ENCODE results near the gene ANKRD35. TPM values are rescaled to one million over a fixed set of nuclear protein-coding genes. Genes with fewer than 3 reads are reported as not detected.
"Not testable (repeated sequence)": the region's sequence is repeated elsewhere in the genome, so short reads cannot be mapped to it uniquely, and the experiment has no call there.

ANKRD35 gene
- total RNA-seq, 1 donor from 2014 or later: not detected

- ChIA-PET CTCF (interaction anchor here (1.2 to 5.4 kb wide), 2 partner anchors 16 to 48 kb away, joined by 3 to 98 read pairs; partner anchors contain the start of gene PIAS3), POLR2A (no interaction called here)
- H3K4me3 Mint-ChIP-seq: no peak overlapping the region
- DNase-seq (no peak), ATAC-seq (ENCODE audit: low read depth) (no peak)
- TF ChIP-seq, protein P1, sequence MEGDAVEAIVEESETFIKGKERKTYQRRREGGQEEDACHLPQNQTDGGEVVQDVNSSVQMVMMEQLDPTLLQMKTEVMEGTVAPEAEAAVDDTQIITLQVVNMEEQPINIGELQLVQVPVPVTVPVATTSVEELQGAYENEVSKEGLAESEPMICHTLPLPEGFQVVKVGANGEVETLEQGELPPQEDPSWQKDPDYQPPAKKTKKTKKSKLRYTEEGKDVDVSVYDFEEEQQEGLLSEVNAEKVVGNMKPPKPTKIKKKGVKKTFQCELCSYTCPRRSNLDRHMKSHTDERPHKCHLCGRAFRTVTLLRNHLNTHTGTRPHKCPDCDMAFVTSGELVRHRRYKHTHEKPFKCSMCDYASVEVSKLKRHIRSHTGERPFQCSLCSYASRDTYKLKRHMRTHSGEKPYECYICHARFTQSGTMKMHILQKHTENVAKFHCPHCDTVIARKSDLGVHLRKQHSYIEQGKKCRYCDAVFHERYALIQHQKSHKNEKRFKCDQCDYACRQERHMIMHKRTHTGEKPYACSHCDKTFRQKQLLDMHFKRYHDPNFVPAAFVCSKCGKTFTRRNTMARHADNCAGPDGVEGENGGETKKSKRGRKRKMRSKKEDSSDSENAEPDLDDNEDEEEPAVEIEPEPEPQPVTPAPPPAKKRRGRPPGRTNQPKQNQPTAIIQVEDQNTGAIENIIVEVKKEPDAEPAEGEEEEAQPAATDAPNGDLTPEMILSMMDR (IDR thresholded peaks at IDR 0.05): no peak
- no peaks in the 10 kb centered on the region for H3K9me3 Mint-ChIP-seq
- H3K4me1 Mint-ChIP-seq: peaks cover 8% of the 10 kb centered on the region
- peaks cover 46% of the 10 kb centered on the region for H3K36me3 Mint-ChIP-seq (ENCODE audit: low read depth)
- intact Hi-C loops (cut with micrococcal nuclease): loop anchor here (2.0 kb wide), 1 partner anchor 18 kb away; the partner anchor contains the start of genes POLR3C and RNF115
- no peak overlapping the region for H3K27ac Mint-ChIP-seq
- no peaks in the 10 kb centered on the region for H3K27me3 Mint-ChIP-seq
Observed at GRCh38 chr1:145843031-145843430, 42.6 kb downstream of the ANKRD35 start.

DNA sequence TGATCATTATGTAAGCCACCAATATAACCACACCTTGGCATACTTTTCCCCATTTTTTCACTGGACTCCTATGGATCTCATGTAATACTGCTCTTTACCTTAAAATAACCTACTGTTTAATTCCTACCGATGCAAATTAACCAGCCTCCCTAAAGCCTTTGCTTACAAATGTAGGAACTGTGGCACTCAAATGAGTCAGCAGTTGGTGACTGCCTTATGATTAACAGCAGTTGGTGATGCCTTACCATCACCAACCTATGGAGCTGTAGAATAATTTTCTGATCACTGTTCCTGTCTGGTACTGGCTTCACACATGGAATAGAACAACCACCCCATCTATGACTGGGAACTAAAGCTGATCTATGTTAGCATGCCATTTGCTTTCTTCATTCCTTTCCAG lies 48.0 kb downstream of the ANKRD35 start:
- Mint-ChIP-seq H3K4me1 (no peaks in the 10 kb centered on the region), H3K36me3 (ENCODE audit: low read depth) (peaks cover 87% of the 10 kb centered on the region), H3K27ac (no peak overlapping the region), H3K27me3 (no peaks in the 10 kb centered on the region), H3K4me3 (no peak overlapping the region), H3K9me3 (no peaks in the 10 kb centered on the region)
- DNase-seq (no peak), ATAC-seq (ENCODE audit: low read depth) (no peak)
- TF ChIP-seq, protein P1 (IDR thresholded peaks at IDR 0.05): no peak
- ChIA-PET POLR2A (no interaction called here), CTCF (no interaction called here)
- intact Hi-C loops (cut with micrococcal nuclease): no loop called here

GRCh38 chr1:145830810-145831209 lies 54.9 kb downstream of the ANKRD35 start:
- DNase-seq; intact Hi-C loops (cut with micrococcal nuclease); H3K4me1 Mint-ChIP-seq; H3K27me3 Mint-ChIP-seq; H3K9me3 Mint-ChIP-seq; H3K4me3 Mint-ChIP-seq; H3K27ac Mint-ChIP-seq; POLR2A ChIA-PET; ATAC-seq (ENCODE audit: low read depth): not testable (repeated sequence)
- peaks cover 84% of the 10 kb centered on the region for H3K36me3 Mint-ChIP-seq (ENCODE audit: low read depth)
- CTCF ChIA-PET: interaction anchor here (1.2 kb wide), 1 partner anchor 14 kb away, joined by 3 read pairs; no protein-coding TSS in a partner anchor

GRCh38 chr1:145828367-145829026 lies 57.2 kb downstream of the ANKRD35 start:
- Mint-ChIP-seq H3K4me1 (peaks cover 22% of the 10 kb centered on the region), H3K27ac (no peak overlapping the region), H3K27me3 (no peaks in the 10 kb centered on the region), H3K4me3 (no peak overlapping the region), H3K36me3 (ENCODE audit: low read depth) (peaks cover 80% of the 10 kb centered on the region), H3K9me3 (no peaks in the 10 kb centered on the region)
- ATAC-seq (ENCODE audit: low read depth) (no peak), DNase-seq (no peak)
- TF ChIP-seq, protein P1 (IDR thresholded peaks at IDR 0.05): no peak
- POLR2A ChIA-PET: interaction anchor here (0.7 kb wide), 2 partner anchors 17 to 34 kb away, joined by 3 read pairs; partner anchors contain the start of gene NUDT17
- CTCF ChIA-PET: no interaction called here
- intact Hi-C loops (cut with micrococcal nuclease): no loop called here

DNA sequence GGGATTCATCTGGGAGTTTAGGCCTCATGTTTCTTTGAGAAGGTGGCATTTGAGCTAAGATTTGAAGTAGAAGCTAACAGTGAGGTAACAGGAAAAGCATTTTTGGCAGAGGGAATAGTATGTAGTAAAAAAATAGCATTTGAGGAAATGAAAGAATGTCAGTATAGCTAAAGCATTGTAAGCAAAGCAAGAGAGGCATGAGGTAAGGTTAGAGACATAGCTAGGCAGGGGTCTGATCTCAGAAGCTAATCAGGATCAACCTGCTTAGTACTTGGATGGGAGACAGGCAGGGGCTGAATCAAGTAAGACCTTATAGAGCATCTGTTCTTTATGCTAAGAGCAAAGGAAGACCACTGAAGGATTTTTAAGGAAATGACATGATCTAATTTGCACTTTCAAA lies 57.7 kb downstream of the ANKRD35 start:
- TF ChIP-seq, protein P1 (IDR thresholded peaks at IDR 0.05): no peak
- ATAC-seq (ENCODE audit: low read depth): no peak
- CTCF ChIA-PET: interaction anchor here (3.1 kb wide), 1 partner anchor 18 kb away, joined by 18 read pairs; the partner anchor contains the start of gene NUDT17
- no peaks in the 10 kb centered on the region for H3K9me3 Mint-ChIP-seq
- DNase-seq: no peak
- POLR2A ChIA-PET: interaction anchor here (0.7 to 1.2 kb wide), 3 partner anchors 31 to 91 kb away, joined by 3 to 4 read pairs (median 3); no protein-coding TSS in a partner anchor
- H3K27ac Mint-ChIP-seq: no peak overlapping the region
- peaks cover 75% of the 10 kb centered on the region for H3K36me3 Mint-ChIP-seq (ENCODE audit: low read depth)
- H3K4me1 Mint-ChIP-seq: peaks cover 22% of the 10 kb centered on the region
- H3K4me3 Mint-ChIP-seq: no peak overlapping the region
- no peaks in the 10 kb centered on the region for H3K27me3 Mint-ChIP-seq
- intact Hi-C loops (cut with micrococcal nuclease): no loop called here
